ENCODE results near the gene GALM. TPM values are rescaled to one million over a fixed set of nuclear protein-coding genes. Genes with fewer than 3 reads are reported as not detected.
"Not testable (repeated sequence)": the region's sequence is repeated elsewhere in the genome, so short reads cannot be mapped to it uniquely, and the experiment has no call there.

GALM gene
- total and polyA plus RNA-seq, 8 donors, result 12.8 to 33.6 (median 25.3) TPM

DNA sequence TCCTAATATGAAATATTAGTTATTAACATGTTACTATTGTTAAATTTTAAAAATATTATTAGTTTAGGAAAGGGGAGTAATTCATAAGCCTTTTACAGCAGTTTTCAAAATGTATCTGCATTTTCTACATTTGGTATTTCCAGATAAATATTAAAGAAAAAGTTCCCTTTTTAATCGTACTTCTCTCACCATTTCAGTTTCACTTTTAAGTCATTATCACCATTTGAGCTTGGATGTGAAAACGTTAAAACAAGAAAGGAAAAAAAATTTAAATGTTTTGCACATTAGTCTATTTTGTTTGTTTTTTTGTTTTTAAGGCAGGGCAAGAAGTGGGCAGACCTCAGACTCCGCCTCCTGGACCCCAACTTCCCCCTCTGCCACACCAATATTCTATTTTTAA is 88.6 kb downstream of the GALM start:
- no peak for ATAC-seq
- peak overlapping the region in 1 of 2 donors; percentile 21 for H3K4me3 ChIP-seq
- intact Hi-C loops (cut with DNase I), result no loop called here

DNA sequence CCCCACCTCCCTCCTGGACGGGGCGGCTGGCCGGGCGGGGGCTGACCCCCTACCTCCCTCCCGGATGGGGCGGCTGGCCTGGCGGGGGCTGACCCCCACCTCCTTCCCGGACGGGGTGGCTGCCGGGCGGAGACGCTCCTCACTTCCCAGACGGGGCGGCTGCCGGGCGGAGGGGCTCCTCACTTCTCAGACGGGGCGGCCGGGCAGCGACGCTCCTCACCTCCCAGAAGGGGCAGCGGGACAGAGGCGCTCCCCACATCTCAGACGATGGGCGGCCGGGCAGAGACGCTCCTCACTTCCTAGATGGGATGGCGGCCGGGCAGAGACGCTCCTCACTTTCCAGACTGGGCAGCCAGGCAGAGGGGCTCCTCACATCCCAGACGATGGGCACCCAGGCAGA is 90.0 kb downstream of the GALM start:
- H3K27me3 ChIP-seq; H3K4me3 ChIP-seq; H3K36me3 ChIP-seq; DNase-seq; H3K9me3 ChIP-seq; ATAC-seq; intact Hi-C loops (cut with DNase I); H3K27ac ChIP-seq: not testable (repeated sequence)
- peaks cover 0 to 17% of the 10 kb centered on the region in 2 donors for H3K4me1 ChIP-seq

More for the DNA sequence above, 88.6 kb downstream of the GALM start:
- Histone ChIP-seq H3K27me3 (no peaks in the 10 kb centered on the region), H3K36me3 (peaks cover 0 to 4% of the 10 kb centered on the region in 2 donors), H3K9me3 (no peaks in the 10 kb centered on the region), H3K27ac (no peak overlapping the region), H3K4me1 (peaks cover under 1 to 21% of the 10 kb centered on the region in 2 donors)
- DNase-seq, result no peak
- TF ChIP-seq, protein P1, sequence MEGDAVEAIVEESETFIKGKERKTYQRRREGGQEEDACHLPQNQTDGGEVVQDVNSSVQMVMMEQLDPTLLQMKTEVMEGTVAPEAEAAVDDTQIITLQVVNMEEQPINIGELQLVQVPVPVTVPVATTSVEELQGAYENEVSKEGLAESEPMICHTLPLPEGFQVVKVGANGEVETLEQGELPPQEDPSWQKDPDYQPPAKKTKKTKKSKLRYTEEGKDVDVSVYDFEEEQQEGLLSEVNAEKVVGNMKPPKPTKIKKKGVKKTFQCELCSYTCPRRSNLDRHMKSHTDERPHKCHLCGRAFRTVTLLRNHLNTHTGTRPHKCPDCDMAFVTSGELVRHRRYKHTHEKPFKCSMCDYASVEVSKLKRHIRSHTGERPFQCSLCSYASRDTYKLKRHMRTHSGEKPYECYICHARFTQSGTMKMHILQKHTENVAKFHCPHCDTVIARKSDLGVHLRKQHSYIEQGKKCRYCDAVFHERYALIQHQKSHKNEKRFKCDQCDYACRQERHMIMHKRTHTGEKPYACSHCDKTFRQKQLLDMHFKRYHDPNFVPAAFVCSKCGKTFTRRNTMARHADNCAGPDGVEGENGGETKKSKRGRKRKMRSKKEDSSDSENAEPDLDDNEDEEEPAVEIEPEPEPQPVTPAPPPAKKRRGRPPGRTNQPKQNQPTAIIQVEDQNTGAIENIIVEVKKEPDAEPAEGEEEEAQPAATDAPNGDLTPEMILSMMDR (IDR thresholded peaks at IDR 0.05), result no peak

DNA sequence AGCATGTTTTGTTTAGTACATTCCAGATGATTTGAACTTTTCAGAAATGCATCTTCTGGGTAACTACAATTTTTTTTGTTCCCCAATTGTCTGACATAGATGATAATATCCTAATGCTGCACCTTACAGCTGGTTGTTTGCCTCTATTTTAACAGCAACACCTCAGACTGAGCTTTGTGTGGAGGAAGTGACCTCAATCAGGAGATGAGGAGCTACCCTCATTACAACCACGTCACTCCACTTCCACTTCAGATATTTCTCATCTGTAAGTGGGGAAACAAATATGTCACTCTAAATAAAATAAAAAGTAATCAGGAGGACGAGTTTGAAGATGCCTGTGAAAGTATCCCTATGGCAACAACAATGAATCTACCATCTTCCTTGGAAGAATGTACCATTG is 97.3 kb downstream of the GALM start:
- no peak for ATAC-seq
- no peak for DNase-seq
- TF ChIP-seq, protein P1 (IDR thresholded peaks at IDR 0.05), result no peak
- Histone ChIP-seq H3K36me3 (no peaks in the 10 kb centered on the region), H3K4me3 (no peak overlapping the region), H3K27ac (no peak overlapping the region), H3K4me1 (no peaks in the 10 kb centered on the region), H3K27me3 (no peaks in the 10 kb centered on the region), H3K9me3 (no peaks in the 10 kb centered on the region)
- intact Hi-C loops (cut with DNase I), result no loop called here

DNA sequence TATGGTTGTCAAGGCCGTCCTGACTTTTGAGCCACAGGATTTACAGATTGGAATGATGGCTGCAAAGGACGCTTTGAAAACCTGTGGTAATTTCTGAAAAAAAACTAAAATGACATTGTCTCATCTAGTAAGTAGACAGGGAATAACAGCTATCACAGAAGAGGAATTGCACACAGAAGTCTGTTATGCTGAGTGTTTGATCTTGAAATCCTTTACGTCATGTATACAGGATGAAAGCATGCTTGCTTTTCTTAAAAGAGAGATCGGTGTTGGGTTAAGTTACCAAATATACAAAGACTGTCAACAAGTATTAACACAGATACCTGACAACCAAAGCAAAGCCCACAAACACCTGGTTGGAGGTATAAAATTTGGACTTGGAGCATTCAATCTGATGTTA is 97.8 kb downstream of the GALM start:
- ATAC-seq (no peak), DNase-seq (no peak)
- intact Hi-C loops (cut with DNase I), result no loop called here
- TF ChIP-seq, protein P1 (IDR thresholded peaks at IDR 0.05), result no peak
- Histone ChIP-seq H3K9me3 (no peaks in the 10 kb centered on the region), H3K36me3 (no peaks in the 10 kb centered on the region), H3K4me3 (no peak overlapping the region), H3K4me1 (no peaks in the 10 kb centered on the region), H3K27ac (no peak overlapping the region), H3K27me3 (no peaks in the 10 kb centered on the region)

DNA sequence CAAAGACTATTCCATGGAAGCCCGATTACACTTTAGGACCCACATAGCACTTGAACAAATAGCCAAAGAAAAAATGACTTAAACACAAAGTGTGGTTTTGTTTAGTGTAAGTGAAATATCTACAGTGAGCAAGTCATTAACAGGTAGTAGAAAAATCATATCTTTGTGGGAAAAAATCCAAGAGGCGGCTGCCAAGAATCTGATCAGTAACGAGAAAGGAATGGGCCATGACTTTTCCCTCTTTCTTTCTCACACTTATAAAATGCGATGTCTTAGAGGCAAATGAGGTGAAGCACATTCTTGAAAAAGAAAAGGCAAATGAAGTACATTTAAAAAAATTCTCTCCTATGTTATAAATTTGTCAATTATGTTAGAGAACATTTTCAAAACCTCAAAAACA is 99.2 kb downstream of the GALM start:
- DNase-seq, result no peak
- TF ChIP-seq, protein P1 (IDR thresholded peaks at IDR 0.05), result no peak
- Histone ChIP-seq H3K27ac (no peak overlapping the region), H3K27me3 (no peaks in the 10 kb centered on the region), H3K4me1 (no peaks in the 10 kb centered on the region), H3K9me3 (no peaks in the 10 kb centered on the region), H3K36me3 (no peaks in the 10 kb centered on the region), H3K4me3 (no peak overlapping the region)
- intact Hi-C loops (cut with DNase I), result no loop called here
- no peak for ATAC-seq

DNA sequence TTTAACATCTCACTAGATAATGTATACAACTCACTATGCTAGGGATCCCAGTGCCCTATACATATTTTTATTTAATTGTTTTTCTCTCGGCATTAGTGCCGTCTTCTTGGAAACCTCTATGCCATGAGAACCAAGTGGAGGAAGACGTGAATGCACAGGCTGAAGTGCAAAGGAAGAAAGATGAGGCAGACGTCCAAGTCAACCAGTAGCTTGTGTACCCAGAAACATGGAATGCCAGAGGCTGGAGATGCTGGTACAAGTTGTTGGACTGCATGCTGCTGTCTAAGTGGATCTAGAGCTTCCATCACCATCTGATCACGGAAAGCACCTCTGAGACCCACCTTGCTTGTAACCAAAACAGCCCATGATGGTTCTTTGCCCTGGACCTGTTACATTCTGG is 99.6 kb downstream of the GALM start:
- intact Hi-C loops (cut with DNase I), result no loop called here
- H3K9me3 ChIP-seq, result no peaks in the 10 kb centered on the region
- no peak overlapping the region for H3K4me3 ChIP-seq
- DNase-seq (no peak), ATAC-seq (no peak)
- H3K27me3 ChIP-seq, result no peaks in the 10 kb centered on the region
- TF ChIP-seq, protein P1 (IDR thresholded peaks at IDR 0.05), result no peak
- no peaks in the 10 kb centered on the region for H3K36me3 ChIP-seq
- no peak overlapping the region for H3K27ac ChIP-seq
- no peaks in the 10 kb centered on the region for H3K4me1 ChIP-seq
